Neural progenitor cell (in vitro differentiated cells): ENCODE measurements around the gene PRH2. TPM values are rescaled to one million over a fixed set of nuclear protein-coding genes. Genes with fewer than 3 reads are reported as not detected.

Experiments used
- DNase-seq: peaks from one replicate; pipeline ENCODE4 v3.0.0-alpha.2; 2016; ENCODE audit warnings: low spot score
- H2AFZ ChIP-seq: fragments of 200-600 bp; sonication (generic); replicated peaks from 2 replicates; pipeline ENCODE4 v1.6.1; 2016; ENCODE audit warnings: antibody characterized with exemption
- H3F3A ChIP-seq: fragments of 200-600 bp; sonication (generic); 2 replicates; pipeline ENCODE4 v1.6.1; 2016; ENCODE audit warnings: antibody characterized with exemption, low read depth
- H3K27ac ChIP-seq: fragments of 200-600 bp; sonication (generic); 2 replicates; pipeline ENCODE4 v1.5.1; 2016; ENCODE audit warnings: mild to moderate bottlenecking
- H3K27me3 ChIP-seq: fragments of 200-600 bp; sonication (generic); 2 replicates; pipeline ENCODE4 v1.6.1; 2016; ENCODE audit warnings: mild to moderate bottlenecking, moderate library complexity
- H3K36me3 ChIP-seq: fragments of 200-600 bp; sonication (generic); 2 replicates; pipeline ENCODE4 v1.5.1; 2016
- H3K4me1 ChIP-seq: fragments of 200-600 bp; sonication (generic); 2 replicates; pipeline ENCODE4 v1.6.1; 2016; ENCODE audit warnings: mixed run types
- H3K4me2 ChIP-seq: fragments of 200-600 bp; sonication (generic); 2 replicates; pipeline ENCODE4 v1.6.1; 2016
- H3K4me3 ChIP-seq: fragments of 200-600 bp; sonication (generic); 2 replicates; pipeline ENCODE4 v1.5.1; 2016
- H3K79me2 ChIP-seq: fragments of 200-600 bp; sonication (generic); 2 replicates; pipeline ENCODE4 v1.6.1; 2016; ENCODE audit warnings: low read depth
- H3K9ac ChIP-seq: fragments of 200-600 bp; sonication (generic); 2 replicates; pipeline ENCODE4 v1.6.1; 2016
- H3K9me3 ChIP-seq: fragments of 200-600 bp; sonication (generic); 2 replicates; pipeline ENCODE4 v1.5.1; 2016; ENCODE audit warnings: low read depth
- H4K20me1 ChIP-seq: fragments of 200-600 bp; sonication (generic); 2 replicates; pipeline ENCODE4 v1.6.1; 2016; ENCODE audit warnings: low read depth
- H3K27ac Mint-ChIP-seq: 3 replicates; pipeline ENCODE4 v1.8.0; 2021; ENCODE audit warnings: mixed read lengths
- H3K27me3 Mint-ChIP-seq: 2 replicates; pipeline ENCODE4 v1.8.0; 2022; ENCODE audit warnings: low read depth, mild to moderate bottlenecking, inconsistent platforms, moderate library complexity, mixed read lengths; ENCODE audit not compliant: insufficient read depth
- H3K36me3 Mint-ChIP-seq: 3 replicates; pipeline ENCODE4 v1.8.0; 2021; ENCODE audit warnings: mixed read lengths
- H3K4me1 Mint-ChIP-seq: 3 replicates; pipeline ENCODE4 v1.8.0; 2021; ENCODE audit warnings: mixed read lengths
- H3K4me3 Mint-ChIP-seq: 3 replicates; pipeline ENCODE4 v1.8.0; 2021; ENCODE audit warnings: mild to moderate bottlenecking, moderate library complexity, mixed read lengths
- H3K9me3 Mint-ChIP-seq: 3 replicates; pipeline ENCODE4 v1.8.0; 2020; ENCODE audit warnings: mixed read lengths
- CTCF ChIP-seq: fragments of 200-600 bp; sonication (generic); IDR thresholded peaks from 2 replicates; pipeline ENCODE4 v1.5.1; 2017; ENCODE audit warnings: antibody characterized with exemption, mild to moderate bottlenecking
- EZH2 ChIP-seq: fragments of 200-600 bp; sonication (generic); IDR thresholded peaks from 2 replicates; pipeline ENCODE4 v1.6.1; 2017; ENCODE audit warnings: antibody characterized with exemption, mild to moderate bottlenecking, moderate library complexity
- EZH2phosphoT487 ChIP-seq: fragments of 200-600 bp; sonication (generic); IDR thresholded peaks from 2 replicates; pipeline ENCODE4 v1.6.1; 2017; ENCODE audit warnings: antibody characterized with exemption
- total RNA-seq: library from RNA; depleted of rRNA; stranded (reverse); fragments of >200 nt; gene quantifications from 2 replicates; pipeline ENCODE4 v1.2.3, GENCODE V29; 2015; ENCODE audit warnings: low replicate concordance

PRH2 gene
- total RNA-seq, 1 donor from 2014 or later = not detected

- Histone ChIP-seq H3K9me3 (no peaks in the 10 kb centered on the region), H3K9ac (no peak overlapping the region), H3K79me2 (no peaks in the 10 kb centered on the region), H3K27me3 (no peaks in the 10 kb centered on the region), H3K4me2 (no peak overlapping the region), H3K36me3 (peaks cover 11% of the 10 kb centered on the region), H3K4me1 (no peaks in the 10 kb centered on the region), H3F3A (no peaks in the 10 kb centered on the region), H3K27ac (no peak overlapping the region), H2AFZ (no peak overlapping the region), H4K20me1 (no peaks in the 10 kb centered on the region), H3K4me3 (no peak overlapping the region)
- Mint-ChIP-seq H3K27ac (no peak overlapping the region), H3K4me3 (no peak overlapping the region), H3K27me3 (no peaks in the 10 kb centered on the region), H3K9me3 (peaks cover 2% of the 10 kb centered on the region), H3K36me3 (peaks cover 23% of the 10 kb centered on the region), H3K4me1 (no peaks in the 10 kb centered on the region)
- TF ChIP-seq EZH2phosphoT487 (no peak), CTCF (no peak), EZH2 (no peak)
- no peak for DNase-seq
These were observed 36.4 kb downstream of the PRH2 start for GRCh38 chr12:10965476-10965875.

- no peaks in the 10 kb centered on the region for H3K4me1 Mint-ChIP-seq
- Histone ChIP-seq H3K4me3 (no peak overlapping the region), H4K20me1 (no peaks in the 10 kb centered on the region), H3F3A (no peaks in the 10 kb centered on the region), H3K27me3 (no peaks in the 10 kb centered on the region), H3K36me3 (peaks cover 11% of the 10 kb centered on the region), H2AFZ (no peak overlapping the region), H3K4me1 (no peaks in the 10 kb centered on the region), H3K4me2 (no peak overlapping the region), H3K9ac (no peak overlapping the region), H3K79me2 (no peaks in the 10 kb centered on the region), H3K9me3 (no peaks in the 10 kb centered on the region), H3K27ac (no peak overlapping the region)
- peaks cover 18% of the 10 kb centered on the region for H3K36me3 Mint-ChIP-seq
- peaks cover 2% of the 10 kb centered on the region for H3K9me3 Mint-ChIP-seq
- no peak for DNase-seq
- H3K4me3 Mint-ChIP-seq = no peak overlapping the region
- no peak overlapping the region for H3K27ac Mint-ChIP-seq
- H3K27me3 Mint-ChIP-seq = no peaks in the 10 kb centered on the region
- no peak for TF ChIP-seq EZH2
- no peak for TF ChIP-seq CTCF
- no peak for TF ChIP-seq EZH2phosphoT487
These were observed 37.3 kb downstream of the PRH2 start for GRCh38 chr12:10966314-10966713.

- H3K36me3 ChIP-seq = peaks cover 11% of the 10 kb centered on the region
- TF ChIP-seq EZH2 = no peak
- TF ChIP-seq EZH2phosphoT487 = no peak
- TF ChIP-seq CTCF = no peak
- no peaks in the 10 kb centered on the region for H3K27me3 ChIP-seq
- no peak for DNase-seq
- H3K4me3 ChIP-seq = no peak overlapping the region
- Mint-ChIP-seq H3K9me3 (peaks cover under 1% of the 10 kb centered on the region), H3K27me3 (no peaks in the 10 kb centered on the region), H3K27ac (no peak overlapping the region), H3K4me3 (no peak overlapping the region), H3K36me3 (peaks cover 12% of the 10 kb centered on the region), H3K4me1 (no peaks in the 10 kb centered on the region)
- H3F3A ChIP-seq = no peaks in the 10 kb centered on the region
- no peaks in the 10 kb centered on the region for H3K79me2 ChIP-seq
- H3K4me1 ChIP-seq = no peaks in the 10 kb centered on the region
- H3K9ac ChIP-seq = no peak overlapping the region
- no peaks in the 10 kb centered on the region for H3K9me3 ChIP-seq
- no peak overlapping the region for H2AFZ ChIP-seq
- H4K20me1 ChIP-seq = no peaks in the 10 kb centered on the region
- H3K4me2 ChIP-seq = no peak overlapping the region
- H3K27ac ChIP-seq = no peak overlapping the region
These were observed 38.4 kb downstream of the PRH2 start for GRCh38 chr12:10967409-10967808.
